K562 (cell line): ENCODE results near the gene NTN4.

Source experiments
- CTCF ChIP-seq, 3 experiments: IDR thresholded peaks in 2 of 3; conservative IDR thresholded peaks in 1 of 3; 2 replicates each; pipeline ENCODE4 v1.5.1; 2011 to 2012; ENCODE audit warnings: low read length in 3 of 3, mild to moderate bottlenecking in 3 of 3, control low read depth in 2 of 3, improper control_type of control experiment in 1 of 3, inconsistent platforms in 1 of 3, low read depth in 1 of 3, mixed read lengths in 1 of 3, moderate library complexity in 1 of 3; ENCODE audit not compliant: insufficient read depth in 2 of 3
- EZH2 ChIP-seq: IDR thresholded peaks from 2 replicates; pipeline ENCODE4 v1.6.1; 2012; ENCODE audit warnings: low read depth, mild to moderate bottlenecking, inconsistent platforms, low read length, borderline replicate concordance
- HDAC6 ChIP-seq: IDR thresholded peaks from 2 replicates; pipeline ENCODE4 v1.6.1; 2012; ENCODE audit warnings: low read depth, mild to moderate bottlenecking, control low read depth, inconsistent platforms, low read length, moderate library complexity
- NR2C2 ChIP-seq, 2 experiments: fragments of 200-800 bp in 1 of 2; sonication (Bioruptor generic) in 1 of 2; sonication (generic) in 1 of 2; formaldehyde crosslinking in 1 of 2; IDR thresholded peaks; 2 replicates each; pipeline versions ENCODE4 v1.6.1 to v1.8.0; 2016 to 2022; ENCODE audit warnings: mild to moderate bottlenecking in 1 of 2, missing compliant biosample characterization in 1 of 2, missing genetic modification characterization in 1 of 2, missing genetic modification reagents in 1 of 2
- ZNF445 ChIP-seq: fragments of 250-450 bp; sonication (Bioruptor Pico); IDR thresholded peaks from 2 replicates; pipeline ENCODE4 v1.4.0; 2020; ENCODE audit warnings: low read depth, mild to moderate bottlenecking, moderate library complexity

- TF ChIP-seq CTCF (IDR thresholded peaks at IDR 0.05 in 2 of 3, conservative IDR thresholded peaks at IDR 0.05 in 1 of 3; ENCODE audit: insufficient read depth in 2 of 3, low read depth in 1 of 3, low read length in 3 of 3), result no peak
- no peak for TF ChIP-seq ZNF445 (CRISPR knock-in tag)
- TF ChIP-seq HDAC6, result no peak
- no peak for TF ChIP-seq NR2C2 (CRISPR knock-in tag; IDR thresholded peaks at IDR 0.05)
- TF ChIP-seq NR2C2 (tag; IDR thresholded peaks at IDR 0.05), result no peak
- TF ChIP-seq EZH2, result no peak
Observed at GRCh38 chr12:95611676-95612309, 178.8 kb downstream of the NTN4 start.
